GM18861 (cell line): ENCODE data around the gene FNDC1.
"Not testable (repeated sequence)": the region's sequence is repeated elsewhere in the genome, so short reads cannot be mapped to it uniquely, and the experiment has no call there.

Experiments
- ATAC-seq: cut with Tn5 transposase; IDR thresholded peaks from one replicate; pipeline ENCODE4 v1.9.1; 2021; ENCODE audit not compliant: unreplicated experiment

Gene FNDC1

GRCh38 chr6:159254186-159254585 is 85.0 kb downstream of the FNDC1 start:
- no peak for ATAC-seq

GRCh38 chr6:159255434-159255951 is 86.3 kb downstream of the FNDC1 start:
- no peak for ATAC-seq

- ATAC-seq = no peak
Measured at GRCh38 chr6:159256128-159256527, 86.9 kb downstream of the FNDC1 start.

GRCh38 chr6:159257846-159258245 is 88.6 kb downstream of the FNDC1 start:
- ATAC-seq = no peak

GRCh38 chr6:159259441-159260125 is 90.4 kb downstream of the FNDC1 start:
- no peak for ATAC-seq

- ATAC-seq = no peak
Measured at GRCh38 chr6:159260208-159260607, 91.0 kb downstream of the FNDC1 start.

GRCh38 chr6:159261995-159262394 is 92.8 kb downstream of the FNDC1 start:
- ATAC-seq = no peak

- no peak for ATAC-seq
Measured at GRCh38 chr6:159262586-159262985, 93.4 kb downstream of the FNDC1 start.

GRCh38 chr6:159267165-159267564 is 98.0 kb downstream of the FNDC1 start:
- ATAC-seq = no peak

- no peak for ATAC-seq
Measured at GRCh38 chr6:159268511-159268910, 99.3 kb downstream of the FNDC1 start.

- ATAC-seq = no peak
Measured at GRCh38 chr6:159271257-159271656, 102.1 kb downstream of the FNDC1 start.

- no peak for ATAC-seq
Measured at GRCh38 chr6:159278626-159279025, 109.4 kb downstream of the FNDC1 start.

- ATAC-seq = no peak
Measured at GRCh38 chr6:159279790-159280277, 110.6 kb downstream of the FNDC1 start.

GRCh38 chr6:159282421-159282820 is 113.2 kb downstream of the FNDC1 start:
- ATAC-seq = no peak

GRCh38 chr6:159284661-159285060 is 115.5 kb downstream of the FNDC1 start:
- ATAC-seq = not testable (repeated sequence)

- ATAC-seq = no peak
Measured at GRCh38 chr6:159298840-159299239, 129.6 kb downstream of the FNDC1 start.

GRCh38 chr6:159299566-159299965 is 130.4 kb downstream of the FNDC1 start:
- no peak for ATAC-seq

- ATAC-seq = no peak
Measured at GRCh38 chr6:159301277-159301676, 132.1 kb downstream of the FNDC1 start.

GRCh38 chr6:159301810-159302593 is 132.8 kb downstream of the FNDC1 start:
- no peak for ATAC-seq

- no peak for ATAC-seq
Measured at GRCh38 chr6:159302594-159302992, 133.4 kb downstream of the FNDC1 start.

GRCh38 chr6:159303159-159303558 is 134.0 kb downstream of the FNDC1 start:
- ATAC-seq = no peak

- no peak for ATAC-seq
Measured at GRCh38 chr6:159303784-159304183, 134.6 kb downstream of the FNDC1 start.
